CD4-positive, alpha-beta T cell (primary cell): ENCODE results near the gene CRYBB3. TPM values are rescaled to one million over a fixed set of nuclear protein-coding genes. Genes with fewer than 3 reads are reported as not detected.

Source experiments
- ATAC-seq: fragments of 200-7000 bp; cut with Tn5 transposase; one replicate; pipeline ENCODE4 v1.10.0; 2022; ENCODE audit warnings: mild to moderate bottlenecking; ENCODE audit not compliant: poor library complexity
- CTCF ChIA-PET: fragments of 350-600 bp; sonication (Branson Sonifier 250); formaldehyde crosslinking; loops from one replicate; lab custom pipeline; 2021; ENCODE audit warnings: antibody characterized with exemption, inconsistent platforms; lab: Charles Lee
- POLR2A ChIA-PET: fragments of 350-600 bp; sonication (Branson Sonifier 250); formaldehyde crosslinking; loops from one replicate; lab custom pipeline; 2021; ENCODE audit warnings: antibody characterized with exemption, inconsistent platforms; lab: Charles Lee
- DNase-seq, 14 experiments: peaks; one replicate each; pipeline ENCODE4 v3.0.0-alpha.2; 2013 to 2020; ENCODE audit warnings: mixed read lengths in 2 of 14
- H3K27ac ChIP-seq, 2 donors: one replicate each; pipeline versions ENCODE4 v1.5.1 to v1.7.0; 2013; ENCODE audit warnings: low read length in 2 of 2, low read depth in 1 of 2, mild to moderate bottlenecking in 1 of 2
- H3K27me3 ChIP-seq, 2 experiments: 1 replicate in 1 of 2; 2 replicates in 1 of 2; pipeline versions ENCODE4 v1.6.1 to v1.7.0; 2013; ENCODE audit warnings: low read length in 2 of 2, control low read depth in 1 of 2, mild to moderate bottlenecking in 1 of 2, moderate library complexity in 1 of 2; ENCODE audit not compliant: insufficient read depth in 2 of 2, control insufficient read depth in 1 of 2
- H3K36me3 ChIP-seq: one replicate; pipeline ENCODE4 v1.6.1; 2013; ENCODE audit warnings: low read length, control low read depth; ENCODE audit not compliant: insufficient read depth
- H3K4me1 ChIP-seq: one replicate; pipeline ENCODE4 v1.6.1; 2013; ENCODE audit warnings: low read length, control low read depth; ENCODE audit not compliant: insufficient read depth
- H3K4me3 ChIP-seq: one replicate; pipeline ENCODE4 v1.5.1; 2013; ENCODE audit warnings: mild to moderate bottlenecking, low read length, moderate library complexity
- H3K9me3 ChIP-seq, 2 experiments: 1 replicate in 1 of 2; 2 replicates in 1 of 2; pipeline versions ENCODE4 v1.6.1 to v1.7.0; 2013; ENCODE audit warnings: low read length in 2 of 2, mild to moderate bottlenecking in 2 of 2, control low read depth in 1 of 2, moderate library complexity in 1 of 2; ENCODE audit not compliant: control insufficient read depth in 1 of 2, insufficient read depth in 1 of 2
- H3K27ac Mint-ChIP-seq: one replicate; pipeline ENCODE4 v1.8.0; 2020; ENCODE audit warnings: mixed read lengths
- H3K27me3 Mint-ChIP-seq: one replicate; pipeline ENCODE4 v1.8.0; 2021; ENCODE audit warnings: mixed read lengths
- H3K36me3 Mint-ChIP-seq: one replicate; pipeline ENCODE4 v1.8.0; 2021; ENCODE audit warnings: low read depth, mixed read lengths
- H3K4me1 Mint-ChIP-seq: one replicate; pipeline ENCODE4 v1.8.0; 2021; ENCODE audit warnings: low read depth, mixed read lengths
- H3K4me3 Mint-ChIP-seq: one replicate; pipeline ENCODE4 v1.8.0; 2020; ENCODE audit warnings: mild to moderate bottlenecking, mixed read lengths
- H3K9me3 Mint-ChIP-seq: one replicate; pipeline ENCODE4 v1.8.0; 2020; ENCODE audit warnings: mixed read lengths
- CTCF ChIP-seq: fragments of 200-600 bp; IDR thresholded peaks from one replicate; pipeline ENCODE4 v1.8.0; 2022; ENCODE audit warnings: antibody characterized with exemption, mild to moderate bottlenecking
- intact Hi-C, 2 experiments: fragments of 100-400 bp; cut with DNase I in 1 of 2; cut with micrococcal nuclease in 1 of 2; formaldehyde crosslinking; loops; one replicate each; pipeline versions ENCODE4 v1.15.1 to v1.9.0; 2023 to 2025; cut with DNase I, micrococcal nuclease
- total RNA-seq, 174 experiments: library from RNA in 2 of 174; stranded (reverse) in 2 of 174; gene quantifications; one replicate each; pipeline ENCODE4 v1.2.3 and lab custom pipeline; 2021 to 2026

CRYBB3 gene
- total RNA-seq, 2 experiments from 2014 or later: not detected

GRCh38 chr22:25183949-25184619, 15.6 kb upstream of the CRYBB3 start:
- DNase-seq (no peak), ATAC-seq (no peak)
- no peak overlapping the region for H3K27ac ChIP-seq
- H3K36me3 Mint-ChIP-seq: peaks cover 55% of the 10 kb centered on the region
- H3K4me1 ChIP-seq: no peaks in the 10 kb centered on the region
- H3K27me3 Mint-ChIP-seq: no peaks in the 10 kb centered on the region
- no peak overlapping the region for H3K27ac Mint-ChIP-seq
- H3K4me3 Mint-ChIP-seq: no peak overlapping the region
- no peak overlapping the region for H3K4me3 ChIP-seq
- TF ChIP-seq CTCF: no peak
- no peaks in the 10 kb centered on the region for H3K27me3 ChIP-seq
- H3K4me1 Mint-ChIP-seq: no peaks in the 10 kb centered on the region
- peaks cover 0 to 13% of the 10 kb centered on the region in 2 experiments for H3K9me3 ChIP-seq
- POLR2A ChIA-PET: no interaction called here
- no peaks in the 10 kb centered on the region for H3K36me3 ChIP-seq
- intact Hi-C loops: no loop called here
- CTCF ChIA-PET: no interaction called here
- no peaks in the 10 kb centered on the region for H3K9me3 Mint-ChIP-seq

- no peak overlapping the region for H3K4me3 Mint-ChIP-seq
- no peak overlapping the region for H3K27ac Mint-ChIP-seq
- H3K9me3 Mint-ChIP-seq: no peaks in the 10 kb centered on the region
- Histone ChIP-seq H3K4me3 (no peak overlapping the region), H3K27me3 (no peaks in the 10 kb centered on the region), H3K9me3 (no peaks in the 10 kb centered on the region), H3K27ac (no peak overlapping the region), H3K36me3 (no peaks in the 10 kb centered on the region), H3K4me1 (no peaks in the 10 kb centered on the region)
- POLR2A ChIA-PET: no interaction called here
- no peaks in the 10 kb centered on the region for H3K4me1 Mint-ChIP-seq
- H3K27me3 Mint-ChIP-seq: no peaks in the 10 kb centered on the region
- CTCF ChIA-PET: no interaction called here
- no peak for TF ChIP-seq CTCF
- ATAC-seq (no peak), DNase-seq (no peak)
- H3K36me3 Mint-ChIP-seq: peaks cover 54% of the 10 kb centered on the region
- intact Hi-C loops: no loop called here
These were observed 13.5 kb upstream of the CRYBB3 start for GRCh38 chr22:25186140-25186539.

- H3K4me1 Mint-ChIP-seq: no peaks in the 10 kb centered on the region
- no peaks in the 10 kb centered on the region for H3K36me3 ChIP-seq
- ChIA-PET CTCF (no interaction called here), POLR2A (no interaction called here)
- H3K27ac ChIP-seq: no peak overlapping the region
- no peaks in the 10 kb centered on the region for H3K9me3 ChIP-seq
- no peaks in the 10 kb centered on the region for H3K27me3 Mint-ChIP-seq
- H3K36me3 Mint-ChIP-seq: peaks cover 58% of the 10 kb centered on the region
- H3K27me3 ChIP-seq: no peaks in the 10 kb centered on the region
- H3K27ac Mint-ChIP-seq: no peak overlapping the region
- no peaks in the 10 kb centered on the region for H3K4me1 ChIP-seq
- no peak overlapping the region for H3K4me3 ChIP-seq
- no peak for TF ChIP-seq CTCF
- intact Hi-C loops: no loop called here
- DNase-seq: no peak
- ATAC-seq: no peak
- no peak overlapping the region for H3K4me3 Mint-ChIP-seq
- no peaks in the 10 kb centered on the region for H3K9me3 Mint-ChIP-seq
These were observed 12.2 kb upstream of the CRYBB3 start for GRCh38 chr22:25187469-25187868.
